ENCODE results near the gene CNTNAP2. TPM values are rescaled to one million over a fixed set of nuclear protein-coding genes. Genes with fewer than 3 reads are reported as not detected.

CNTNAP2 gene
- total RNA-seq, 2 experiments from 2014 or later = 0.28 TPM; not detected in 1

DNA sequence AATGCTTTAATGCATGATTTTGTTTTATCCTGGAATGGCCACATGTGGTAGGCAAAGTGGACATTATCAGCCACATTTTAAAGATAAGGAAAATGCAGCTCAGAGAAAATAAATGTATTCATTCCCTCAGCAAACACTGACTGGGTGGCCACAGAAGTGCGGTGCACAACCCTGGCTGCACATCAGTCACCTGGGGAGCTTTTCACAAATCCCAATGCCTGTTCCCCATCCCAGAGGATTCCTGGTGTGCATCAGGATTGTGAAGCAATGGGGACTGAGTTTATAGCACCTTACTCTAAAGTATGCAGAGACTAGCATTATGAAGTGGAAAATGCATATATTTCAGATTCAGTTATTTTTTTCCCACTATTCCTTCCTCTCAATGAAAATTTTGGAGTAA is 2280.5 kb downstream of the CNTNAP2 start:
- Histone ChIP-seq H3K9me3 (ENCODE audit: low read length) (no peaks in the 10 kb centered on the region), H3K79me2 (ENCODE audit: insufficient read depth, low read depth, low read length) (no peaks in the 10 kb centered on the region), H2AFZ (ENCODE audit: low read length) (no peak overlapping the region), H3K9me2 (ENCODE audit: insufficient read depth, low read length) (no peaks in the 10 kb centered on the region), H4K20me1 (ENCODE audit: insufficient read depth, low read length) (no peaks in the 10 kb centered on the region), H3K36me3 (ENCODE audit: insufficient read depth, low read length) (no peaks in the 10 kb centered on the region), H3K4me3 (ENCODE audit: low read depth, low read length, poor library complexity, severe bottlenecking) (no peak overlapping the region), H3K27ac (ENCODE audit: low read depth, low read length, poor library complexity, severe bottlenecking) (no peak overlapping the region), H3K4me2 (ENCODE audit: low read length) (no peak overlapping the region), H3K4me1 (ENCODE audit: insufficient read depth, low read length, poor library complexity, severe bottlenecking) (no peaks in the 10 kb centered on the region)
- CTCF ChIA-PET (ENCODE audit: unreplicated experiment) = no interaction called here
- POLR2A ChIA-PET = interaction anchor here (0.5 kb wide), 1 partner anchor 96 kb away, joined by 6 read pairs; no protein-coding TSS in a partner anchor
- no peak for TF ChIP-seq EZH2phosphoT487 (IDR thresholded peaks at IDR 0.05; ENCODE audit: borderline replicate concordance, low read depth, low read length)
- TF ChIP-seq, protein P1, sequence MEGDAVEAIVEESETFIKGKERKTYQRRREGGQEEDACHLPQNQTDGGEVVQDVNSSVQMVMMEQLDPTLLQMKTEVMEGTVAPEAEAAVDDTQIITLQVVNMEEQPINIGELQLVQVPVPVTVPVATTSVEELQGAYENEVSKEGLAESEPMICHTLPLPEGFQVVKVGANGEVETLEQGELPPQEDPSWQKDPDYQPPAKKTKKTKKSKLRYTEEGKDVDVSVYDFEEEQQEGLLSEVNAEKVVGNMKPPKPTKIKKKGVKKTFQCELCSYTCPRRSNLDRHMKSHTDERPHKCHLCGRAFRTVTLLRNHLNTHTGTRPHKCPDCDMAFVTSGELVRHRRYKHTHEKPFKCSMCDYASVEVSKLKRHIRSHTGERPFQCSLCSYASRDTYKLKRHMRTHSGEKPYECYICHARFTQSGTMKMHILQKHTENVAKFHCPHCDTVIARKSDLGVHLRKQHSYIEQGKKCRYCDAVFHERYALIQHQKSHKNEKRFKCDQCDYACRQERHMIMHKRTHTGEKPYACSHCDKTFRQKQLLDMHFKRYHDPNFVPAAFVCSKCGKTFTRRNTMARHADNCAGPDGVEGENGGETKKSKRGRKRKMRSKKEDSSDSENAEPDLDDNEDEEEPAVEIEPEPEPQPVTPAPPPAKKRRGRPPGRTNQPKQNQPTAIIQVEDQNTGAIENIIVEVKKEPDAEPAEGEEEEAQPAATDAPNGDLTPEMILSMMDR (conservative IDR thresholded peaks at IDR 0.05; ENCODE audit: low read length) = no peak
- intact Hi-C loops (cut with micrococcal nuclease; ENCODE audit: unreplicated experiment) = no loop called here
- no peak for DNase-seq (ENCODE audit: low spot score)
- no TSS peak for BruUV-seq (replicated peaks)

DNA sequence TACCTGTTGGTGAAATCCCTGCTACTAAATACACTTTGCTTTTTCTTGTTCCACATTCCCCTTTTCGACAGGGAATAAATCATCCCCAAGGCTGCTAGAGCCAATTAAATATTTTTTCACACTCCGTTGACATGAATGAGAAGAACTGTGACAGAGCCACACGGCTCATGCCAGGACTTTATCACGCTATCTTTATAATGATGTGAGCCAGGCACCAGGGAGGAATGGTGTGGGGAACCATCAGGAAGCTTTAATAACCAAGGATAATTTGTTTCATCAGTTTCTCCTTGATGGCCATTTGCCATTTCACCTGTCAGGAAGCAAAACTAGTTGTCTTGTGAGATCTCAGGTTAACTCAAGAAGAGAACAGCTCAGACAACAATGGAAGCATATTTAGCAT is 2280.9 kb downstream of the CNTNAP2 start:
- no peaks in the 10 kb centered on the region for H3K36me3 ChIP-seq (ENCODE audit: insufficient read depth, low read length)
- H3K9me3 ChIP-seq (ENCODE audit: low read length) = no peaks in the 10 kb centered on the region
- DNase-seq (ENCODE audit: low spot score) = no peak
- no peak overlapping the region for H2AFZ ChIP-seq (ENCODE audit: low read length)
- no TSS peak for BruUV-seq (replicated peaks)
- ChIA-PET CTCF (ENCODE audit: unreplicated experiment) (no interaction called here), POLR2A (interaction anchor here (0.5 kb wide), 1 partner anchor 95 kb away, joined by 6 read pairs; no protein-coding TSS in a partner anchor)
- H3K9me2 ChIP-seq (ENCODE audit: insufficient read depth, low read length) = no peaks in the 10 kb centered on the region
- no peaks in the 10 kb centered on the region for H3K4me1 ChIP-seq (ENCODE audit: insufficient read depth, low read length, poor library complexity, severe bottlenecking)
- no peaks in the 10 kb centered on the region for H4K20me1 ChIP-seq (ENCODE audit: insufficient read depth, low read length)
- H3K27ac ChIP-seq (ENCODE audit: low read depth, low read length, poor library complexity, severe bottlenecking) = no peak overlapping the region
- H3K4me2 ChIP-seq (ENCODE audit: low read length) = no peak overlapping the region
- intact Hi-C loops (cut with micrococcal nuclease; ENCODE audit: unreplicated experiment) = no loop called here
- TF ChIP-seq, protein P1 (conservative IDR thresholded peaks at IDR 0.05; ENCODE audit: low read length) = no peak
- TF ChIP-seq EZH2phosphoT487 (IDR thresholded peaks at IDR 0.05; ENCODE audit: borderline replicate concordance, low read depth, low read length) = no peak
- H3K79me2 ChIP-seq (ENCODE audit: insufficient read depth, low read depth, low read length) = no peaks in the 10 kb centered on the region
- H3K4me3 ChIP-seq (ENCODE audit: low read depth, low read length, poor library complexity, severe bottlenecking) = no peak overlapping the region

DNA sequence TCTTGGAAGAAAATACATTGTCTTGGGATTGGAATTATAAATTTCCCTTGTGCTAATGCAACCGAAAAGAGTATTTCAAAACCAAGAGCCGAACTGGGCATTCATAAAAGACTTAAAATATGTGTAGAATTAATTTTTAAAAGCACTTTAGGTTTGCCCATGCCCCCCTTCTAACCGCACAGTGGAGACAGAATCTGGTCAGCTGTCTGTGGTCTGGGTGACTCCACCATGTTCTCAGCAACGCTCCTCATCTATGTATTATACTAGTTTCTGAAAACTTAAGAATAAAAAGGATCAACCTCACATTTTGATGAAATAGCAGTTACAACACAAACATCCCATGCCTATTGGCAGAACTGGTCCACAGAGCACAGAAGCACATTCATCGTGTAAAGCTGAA is 2281.4 kb downstream of the CNTNAP2 start:
- no peak overlapping the region for H2AFZ ChIP-seq (ENCODE audit: low read length)
- no peaks in the 10 kb centered on the region for H3K4me1 ChIP-seq (ENCODE audit: insufficient read depth, low read length, poor library complexity, severe bottlenecking)
- no peak overlapping the region for H3K4me3 ChIP-seq (ENCODE audit: low read depth, low read length, poor library complexity, severe bottlenecking)
- CTCF ChIA-PET (ENCODE audit: unreplicated experiment) = no interaction called here
- H3K79me2 ChIP-seq (ENCODE audit: insufficient read depth, low read depth, low read length) = no peaks in the 10 kb centered on the region
- H3K27ac ChIP-seq (ENCODE audit: low read depth, low read length, poor library complexity, severe bottlenecking) = no peak overlapping the region
- no peaks in the 10 kb centered on the region for H4K20me1 ChIP-seq (ENCODE audit: insufficient read depth, low read length)
- H3K9me3 ChIP-seq (ENCODE audit: low read length) = no peaks in the 10 kb centered on the region
- no peaks in the 10 kb centered on the region for H3K9me2 ChIP-seq (ENCODE audit: insufficient read depth, low read length)
- H3K4me2 ChIP-seq (ENCODE audit: low read length) = no peak overlapping the region
- no TSS peak for BruUV-seq (replicated peaks)
- H3K36me3 ChIP-seq (ENCODE audit: insufficient read depth, low read length) = no peaks in the 10 kb centered on the region
- intact Hi-C loops (cut with micrococcal nuclease; ENCODE audit: unreplicated experiment) = no loop called here
- DNase-seq (ENCODE audit: low spot score) = no peak
- POLR2A ChIA-PET = no interaction called here
- TF ChIP-seq, protein P1 (conservative IDR thresholded peaks at IDR 0.05; ENCODE audit: low read length) = no peak
- TF ChIP-seq EZH2phosphoT487 (IDR thresholded peaks at IDR 0.05; ENCODE audit: borderline replicate concordance, low read depth, low read length) = no peak
